NB4 (cell line): Measurements from ENCODE around the gene MTFP1.

Experiments
- CTCF ChIP-seq: IDR thresholded peaks from one replicate; pipeline ENCODE4 v1.5.1; 2012; ENCODE audit warnings: low read depth, low read length
- MAX ChIP-seq: IDR thresholded peaks from 2 replicates; pipeline ENCODE4 v1.6.1; 2011; ENCODE audit warnings: low read depth, low read length

DNA sequence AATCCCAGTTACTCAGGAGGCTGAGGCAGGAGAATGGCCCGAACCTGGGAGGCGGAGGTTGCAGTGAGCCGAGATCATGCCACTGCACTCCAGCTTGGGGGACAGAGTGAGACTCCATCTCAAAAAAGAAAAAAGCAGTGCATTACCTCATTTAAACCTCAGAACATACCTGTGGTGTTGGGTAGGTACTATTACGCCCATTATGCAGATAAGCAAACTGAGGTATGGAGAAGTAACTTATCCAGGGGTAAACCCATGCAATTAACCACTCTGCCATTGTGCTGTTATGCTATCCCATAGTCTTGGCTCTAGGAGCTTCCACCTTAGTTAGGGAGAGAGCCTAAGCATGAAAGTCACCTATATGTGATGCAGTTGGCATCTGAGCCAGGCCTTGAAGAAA, 48.6 kb downstream of the MTFP1 start:
- TF ChIP-seq MAX (no peak), CTCF (no peak)
